HepG2 (cell line): ENCODE results near the gene RAC3. TPM values are rescaled to one million over a fixed set of nuclear protein-coding genes. Genes with fewer than 3 reads are reported as not detected.

ENCODE experiments used
- EEA1 ChIP-seq: sonication (generic); formaldehyde crosslinking; IDR thresholded peaks from 2 replicates; pipeline ENCODE4 v1.5.1; 2020; ENCODE audit warnings: mild to moderate bottlenecking, missing genetic modification reagents, borderline replicate concordance
- FLYWCH1 ChIP-seq: sonication (generic); formaldehyde crosslinking; IDR thresholded peaks from 2 replicates; pipeline ENCODE4 v1.8.1; 2023; ENCODE audit warnings: mild to moderate bottlenecking, missing genetic modification reagents
- FOSL2 ChIP-seq: sonication (generic); formaldehyde crosslinking; IDR thresholded peaks from 2 replicates; pipeline ENCODE4 v1.4.0; 2020; ENCODE audit warnings: missing genetic modification reagents
- HDAC1 ChIP-seq: sonication (generic); formaldehyde crosslinking; IDR thresholded peaks from 2 replicates; pipeline ENCODE4 v1.5.1; 2020; ENCODE audit warnings: mild to moderate bottlenecking, missing genetic modification reagents
- HNF4A ChIP-seq: sonication (generic); formaldehyde crosslinking; IDR thresholded peaks from 2 replicates; pipeline ENCODE4 v1.4.0; 2020; ENCODE audit warnings: missing genetic modification reagents
- IRF2 ChIP-seq: IDR thresholded peaks from 2 replicates; pipeline ENCODE4 v1.6.1; 2018; ENCODE audit warnings: missing genetic modification reagents, missing compliant biosample characterization
- POGZ ChIP-seq: sonication (generic); formaldehyde crosslinking; IDR thresholded peaks from 2 replicates; pipeline ENCODE4 v1.4.0; 2020; ENCODE audit warnings: mild to moderate bottlenecking, missing genetic modification reagents
- ZMAT5 ChIP-seq: sonication (generic); formaldehyde crosslinking; IDR thresholded peaks from 2 replicates; pipeline ENCODE4 v1.5.0; 2020; ENCODE audit warnings: mild to moderate bottlenecking, low read depth, missing genetic modification reagents, borderline replicate concordance
- ZNF343 ChIP-seq: sonication (generic); formaldehyde crosslinking; IDR thresholded peaks from 2 replicates; pipeline ENCODE4 v1.4.0; 2020; ENCODE audit warnings: mild to moderate bottlenecking, missing genetic modification reagents
- ZNF569 ChIP-seq: sonication (generic); formaldehyde crosslinking; IDR thresholded peaks from 2 replicates; pipeline ENCODE4 v1.5.0; 2020; ENCODE audit warnings: mild to moderate bottlenecking, missing genetic modification reagents, moderate library complexity, borderline replicate concordance
- ZNF574 ChIP-seq: sonication (generic); formaldehyde crosslinking; IDR thresholded peaks from 2 replicates; pipeline ENCODE4 v1.4.0; 2020; ENCODE audit warnings: missing genetic modification reagents
- polyA plus RNA-seq, 8 experiments: library from polyadenylated mRNA; depleted of rRNA in 3 of 8; stranded (reverse) in 7 of 8; unstranded in 1 of 8; fragments of >200 nt; fragmentation: Illumina TruSeq in 4 of 8; extraction: Trizol in 4 of 8; gene quantifications; 2 replicates each; pipeline versions ENCODE4 v1.2.1 to v1.2.3, GENCODE V29; 2011 to 2016; ENCODE audit warnings: low read depth in 4 of 8, missing spikeins in 1 of 8, mixed read lengths in 1 of 8; ENCODE audit not compliant: insufficient read depth in 1 of 8
- total RNA-seq, 5 experiments: library from RNA; depleted of rRNA; stranded (reverse); fragments of >200 nt; fragmentation: Illumina TruSeq; extraction: Trizol; gene quantifications; 2 replicates each; pipeline ENCODE4 v1.2.3, GENCODE V29; 2016; ENCODE audit warnings: low read depth in 1 of 5
- TF ChIP-seq, protein P1 (sequence below): sonication (generic); formaldehyde crosslinking; IDR thresholded peaks from 2 replicates; pipeline ENCODE4 v1.4.0; 2020; ENCODE audit warnings: mild to moderate bottlenecking, missing genetic modification reagents
- TF ChIP-seq, protein P2 (sequence below): sonication (generic); formaldehyde crosslinking; IDR thresholded peaks from 2 replicates; pipeline ENCODE4 v1.4.0; 2020; ENCODE audit warnings: low read depth, mild to moderate bottlenecking, missing genetic modification reagents

RAC3 gene
- total and polyA plus RNA-seq, 2 of the 13 experiments (the other 11 are each of a cell fraction or from before 2014, with no cell fraction given): 10.5 to 21.3 TPM

- TF ChIP-seq EEA1 (CRISPR knock-in tag) (peak; percentile 96; the same call in 1 of the 2 replicates), FOSL2 (CRISPR knock-in tag) (peak; percentile 56), FLYWCH1 (CRISPR knock-in tag) (no peak), ZNF574 (CRISPR knock-in tag) (peak; percentile 85), IRF2 (CRISPR knock-in tag) (peak; percentile 59; the same call in 1 of the 2 replicates), HNF4A (CRISPR knock-in tag) (no peak), ZNF569 (CRISPR knock-in tag) (0 out of 2 replicates have a peak, but pooled peaks have one; percentile 66), ZMAT5 (CRISPR knock-in tag) (no peak; the same call in 1 of the 2 replicates), HDAC1 (CRISPR knock-in tag) (peak; percentile 99), POGZ (CRISPR knock-in tag) (peak; percentile 81), ZNF343 (no peak)
- TF ChIP-seq, protein P1, sequence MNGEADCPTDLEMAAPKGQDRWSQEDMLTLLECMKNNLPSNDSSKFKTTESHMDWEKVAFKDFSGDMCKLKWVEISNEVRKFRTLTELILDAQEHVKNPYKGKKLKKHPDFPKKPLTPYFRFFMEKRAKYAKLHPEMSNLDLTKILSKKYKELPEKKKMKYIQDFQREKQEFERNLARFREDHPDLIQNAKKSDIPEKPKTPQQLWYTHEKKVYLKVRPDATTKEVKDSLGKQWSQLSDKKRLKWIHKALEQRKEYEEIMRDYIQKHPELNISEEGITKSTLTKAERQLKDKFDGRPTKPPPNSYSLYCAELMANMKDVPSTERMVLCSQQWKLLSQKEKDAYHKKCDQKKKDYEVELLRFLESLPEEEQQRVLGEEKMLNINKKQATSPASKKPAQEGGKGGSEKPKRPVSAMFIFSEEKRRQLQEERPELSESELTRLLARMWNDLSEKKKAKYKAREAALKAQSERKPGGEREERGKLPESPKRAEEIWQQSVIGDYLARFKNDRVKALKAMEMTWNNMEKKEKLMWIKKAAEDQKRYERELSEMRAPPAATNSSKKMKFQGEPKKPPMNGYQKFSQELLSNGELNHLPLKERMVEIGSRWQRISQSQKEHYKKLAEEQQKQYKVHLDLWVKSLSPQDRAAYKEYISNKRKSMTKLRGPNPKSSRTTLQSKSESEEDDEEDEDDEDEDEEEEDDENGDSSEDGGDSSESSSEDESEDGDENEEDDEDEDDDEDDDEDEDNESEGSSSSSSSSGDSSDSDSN (CRISPR knock-in tag): peak; percentile 89
- TF ChIP-seq, protein P2, sequence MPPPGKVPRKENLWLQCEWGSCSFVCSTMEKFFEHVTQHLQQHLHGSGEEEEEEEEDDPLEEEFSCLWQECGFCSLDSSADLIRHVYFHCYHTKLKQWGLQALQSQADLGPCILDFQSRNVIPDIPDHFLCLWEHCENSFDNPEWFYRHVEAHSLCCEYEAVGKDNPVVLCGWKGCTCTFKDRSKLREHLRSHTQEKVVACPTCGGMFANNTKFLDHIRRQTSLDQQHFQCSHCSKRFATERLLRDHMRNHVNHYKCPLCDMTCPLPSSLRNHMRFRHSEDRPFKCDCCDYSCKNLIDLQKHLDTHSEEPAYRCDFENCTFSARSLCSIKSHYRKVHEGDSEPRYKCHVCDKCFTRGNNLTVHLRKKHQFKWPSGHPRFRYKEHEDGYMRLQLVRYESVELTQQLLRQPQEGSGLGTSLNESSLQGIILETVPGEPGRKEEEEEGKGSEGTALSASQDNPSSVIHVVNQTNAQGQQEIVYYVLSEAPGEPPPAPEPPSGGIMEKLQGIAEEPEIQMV (CRISPR knock-in tag): 0 out of 2 replicates have a peak, but pooled peaks have one; percentile 23
These were observed 5.8 kb downstream of the RAC3 start, which contains the start of gene DCXR (continued) for GRCh38 chr17:82037092-82037888.
